Measurements from ENCODE around the gene CACNG3.
"Not testable (repeated sequence)": the region's sequence is repeated elsewhere in the genome, so short reads cannot be mapped to it uniquely, and the experiment has no call there.

Gene CACNG3

GRCh38 chr16:24322106-24322505 lies 66.0 kb downstream of the CACNG3 start:
- H3K27ac ChIP-seq = no peak overlapping the region
- H3K4me3 ChIP-seq = no peak overlapping the region

DNA sequence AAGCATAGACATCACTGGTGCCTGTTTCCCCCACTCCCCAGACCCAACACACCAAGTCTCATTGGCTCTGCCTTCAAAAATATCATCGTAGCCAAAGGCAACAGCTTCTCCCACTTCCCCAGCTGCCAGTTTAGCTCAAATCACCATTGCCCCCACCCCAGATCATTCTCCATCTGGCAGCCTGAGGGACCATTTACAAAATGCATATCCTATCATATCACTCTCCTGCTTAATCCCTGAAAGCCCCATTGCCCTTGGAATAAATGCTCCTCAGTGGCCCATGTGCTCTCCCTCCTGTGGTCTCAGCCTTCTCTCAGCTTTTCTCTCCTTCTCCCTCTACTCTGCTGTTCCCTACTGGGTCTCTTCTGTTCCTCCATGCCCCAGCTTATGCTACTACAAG lies 68.3 kb downstream of the CACNG3 start:
- no peak overlapping the region for H3K27ac ChIP-seq
- H3K4me3 ChIP-seq = no peak overlapping the region

DNA sequence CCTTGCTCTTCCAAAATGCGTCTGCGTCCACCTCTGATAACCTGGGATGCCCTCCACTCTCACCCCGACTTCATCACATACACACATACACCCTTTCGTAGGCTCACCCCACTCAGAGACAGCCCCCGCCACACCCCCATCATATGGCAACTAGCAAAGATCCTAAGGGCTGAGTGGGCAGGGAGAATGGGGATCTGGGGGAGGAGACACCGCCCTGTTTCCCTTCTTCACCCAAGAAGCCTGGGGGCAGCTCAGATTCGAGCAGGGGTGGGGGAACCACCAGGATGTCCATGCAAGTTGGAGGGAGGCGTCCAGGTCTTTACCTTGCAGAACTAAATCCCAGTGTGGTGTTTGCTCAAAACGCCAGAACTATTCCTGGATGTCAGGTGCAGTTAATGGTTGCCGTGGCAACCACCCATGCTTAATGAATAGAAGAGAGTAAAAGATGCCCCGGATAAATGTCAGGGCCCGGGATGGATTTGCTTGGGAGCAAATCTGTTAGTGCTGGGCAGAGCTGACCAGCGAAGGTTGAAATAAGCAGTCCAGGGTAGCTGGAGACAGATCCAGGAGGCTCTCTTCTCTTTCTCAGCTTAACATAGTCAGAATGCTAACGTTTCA lies 72.8 kb downstream of the CACNG3 start:
- no peak overlapping the region for H3K27ac ChIP-seq
- H3K4me3 ChIP-seq = no peak overlapping the region

- no peak overlapping the region for H3K4me3 ChIP-seq
- no peak overlapping the region for H3K27ac ChIP-seq
Observed at GRCh38 chr16:24332178-24332577, 76.0 kb downstream of the CACNG3 start.

GRCh38 chr16:24332582-24333090 lies 76.5 kb downstream of the CACNG3 start:
- H3K27ac ChIP-seq = no peak overlapping the region

DNA sequence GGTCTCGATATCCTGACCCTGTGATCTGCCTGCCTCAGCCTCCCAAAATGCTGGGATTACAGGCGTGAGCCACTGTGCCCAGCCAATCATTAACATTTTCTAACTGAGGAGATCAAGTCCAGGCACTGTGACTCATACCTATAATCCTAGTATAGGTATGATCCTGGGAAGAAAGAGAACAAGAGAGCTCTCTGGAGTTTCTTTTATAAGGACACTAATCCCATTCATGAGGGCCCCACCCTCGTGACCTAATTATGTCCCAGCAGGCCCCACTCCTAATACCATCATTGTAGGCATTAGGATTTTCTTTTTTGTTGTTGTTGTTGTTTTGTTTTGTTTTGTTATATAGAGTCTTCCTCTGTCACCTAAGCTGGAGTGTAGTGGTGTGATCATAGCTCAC lies 80.4 kb downstream of the CACNG3 start:
- Histone ChIP-seq H3K27ac (no peak overlapping the region), H3K4me3 (no peak overlapping the region)

More at GRCh38 chr16:24332582-24333090, 76.5 kb downstream of the CACNG3 start:
- H3K4me3 ChIP-seq = no peak overlapping the region

DNA sequence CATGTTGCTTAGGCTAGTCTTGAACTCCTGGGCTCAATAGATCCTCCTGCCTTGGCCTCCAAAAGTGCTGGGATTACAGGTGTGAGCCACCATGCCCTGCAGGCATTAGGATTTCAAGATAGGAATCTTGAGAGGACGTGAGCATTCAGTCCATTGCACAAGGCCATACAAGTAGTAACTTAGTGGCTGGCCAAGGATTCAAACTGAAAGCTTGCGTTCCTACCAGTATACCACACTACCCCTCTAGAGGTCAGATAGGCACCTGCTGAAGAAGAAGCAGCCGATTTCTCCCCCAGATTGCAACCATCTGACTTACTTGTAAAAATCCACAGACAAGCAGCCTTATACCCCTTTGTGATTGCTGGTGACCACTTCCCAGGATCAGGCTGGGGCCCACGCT lies 80.9 kb downstream of the CACNG3 start:
- Histone ChIP-seq H3K4me3 (no peak overlapping the region), H3K27ac (no peak overlapping the region)

DNA sequence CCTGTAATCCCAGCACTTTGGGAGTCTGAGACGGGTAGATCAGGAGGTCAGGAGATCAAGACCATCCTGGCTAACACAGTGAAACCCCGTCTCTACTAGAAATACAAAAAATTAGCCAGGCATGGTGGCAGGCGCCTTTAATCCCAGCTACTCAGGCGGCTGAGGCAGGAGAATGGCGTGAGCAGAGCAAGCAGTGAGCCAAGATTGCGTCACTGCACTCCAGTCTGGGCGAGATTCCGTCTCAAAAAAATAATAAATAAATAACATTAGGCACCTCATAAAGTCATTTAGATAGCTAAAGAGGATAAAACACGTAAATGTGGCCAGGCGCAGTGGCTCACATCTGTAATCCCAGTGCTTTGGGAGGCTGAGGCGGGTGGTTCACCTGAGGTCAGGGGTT lies 87.7 kb downstream of the CACNG3 start:
- H3K4me3 ChIP-seq, H3K27ac ChIP-seq: not testable (repeated sequence)

GRCh38 chr16:24344784-24345183 lies 88.6 kb downstream of the CACNG3 start:
- Histone ChIP-seq H3K27ac (no peak overlapping the region), H3K4me3 (no peak overlapping the region)

GRCh38 chr16:24345704-24346103 lies 89.6 kb downstream of the CACNG3 start:
- no peak overlapping the region for H3K27ac ChIP-seq
- no peak overlapping the region for H3K4me3 ChIP-seq

- Histone ChIP-seq H3K27ac (no peak overlapping the region), H3K4me3 (no peak overlapping the region)
Observed at GRCh38 chr16:24346734-24347133, 90.6 kb downstream of the CACNG3 start.

DNA sequence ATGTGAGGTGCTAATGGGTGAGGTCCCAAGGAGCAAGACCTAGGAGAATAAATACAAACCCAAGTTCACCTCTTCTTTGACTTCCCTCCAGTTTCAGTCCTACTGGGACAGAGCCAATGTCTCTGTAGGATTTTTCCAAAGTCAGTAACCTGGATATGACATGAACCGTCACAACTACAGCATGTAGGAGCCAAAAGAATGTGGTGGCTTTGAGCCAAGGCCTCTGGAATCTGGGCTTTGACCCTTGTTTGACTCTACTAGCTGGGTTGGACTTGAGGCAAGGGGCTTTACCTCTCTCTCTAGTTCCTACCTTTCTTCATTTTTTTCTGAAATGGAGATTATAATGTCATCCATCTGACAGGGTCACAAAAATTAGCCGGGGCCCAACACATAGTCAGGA lies 91.4 kb downstream of the CACNG3 start:
- H3K4me3 ChIP-seq = no peak overlapping the region
- no peak overlapping the region for H3K27ac ChIP-seq

GRCh38 chr16:24348545-24349290 lies 92.6 kb downstream of the CACNG3 start:
- Histone ChIP-seq H3K27ac (no peak overlapping the region), H3K4me3 (no peak overlapping the region)

DNA sequence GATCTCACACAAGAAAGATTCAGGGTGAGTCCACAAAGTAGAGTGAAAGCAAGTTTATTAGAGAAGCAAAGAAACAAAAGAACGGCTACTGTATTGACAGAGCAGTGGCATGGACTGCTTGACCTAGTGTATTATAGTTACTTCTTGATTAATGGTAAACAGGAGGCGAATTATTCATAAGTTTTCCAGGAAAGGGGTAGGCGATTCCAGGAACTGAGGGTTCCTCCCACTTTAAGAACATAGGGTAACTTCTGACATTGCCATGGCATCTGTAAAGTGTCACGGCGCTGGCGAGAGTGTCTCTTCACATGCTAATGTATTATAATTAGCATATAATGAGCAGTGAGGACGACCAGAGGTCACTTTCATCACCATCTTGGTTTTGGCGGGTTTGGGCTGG lies 93.2 kb downstream of the CACNG3 start:
- no peak overlapping the region for H3K27ac ChIP-seq
- H3K4me3 ChIP-seq = no peak overlapping the region

DNA sequence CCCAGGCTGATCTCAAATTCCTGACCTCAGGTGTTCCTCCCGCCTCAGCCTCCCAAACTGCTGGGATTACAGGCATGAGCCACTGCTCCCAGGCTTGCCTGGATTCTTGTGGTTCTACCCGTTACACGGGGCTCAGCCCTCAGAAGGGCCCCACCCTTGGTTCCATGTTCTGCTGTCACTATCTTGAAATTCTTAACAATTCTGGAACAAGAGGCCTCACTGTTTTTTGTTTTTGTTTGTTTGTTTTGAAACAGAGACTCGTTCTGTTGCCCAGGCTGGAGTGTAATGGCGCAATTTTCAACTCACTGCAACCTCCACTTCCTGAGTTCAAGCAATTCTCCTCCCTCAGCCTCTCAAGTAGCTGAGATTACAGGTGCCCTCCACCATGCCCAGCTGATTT lies 96.6 kb downstream of the CACNG3 start:
- Histone ChIP-seq H3K27ac (no peak overlapping the region), H3K4me3 (no peak overlapping the region)

DNA sequence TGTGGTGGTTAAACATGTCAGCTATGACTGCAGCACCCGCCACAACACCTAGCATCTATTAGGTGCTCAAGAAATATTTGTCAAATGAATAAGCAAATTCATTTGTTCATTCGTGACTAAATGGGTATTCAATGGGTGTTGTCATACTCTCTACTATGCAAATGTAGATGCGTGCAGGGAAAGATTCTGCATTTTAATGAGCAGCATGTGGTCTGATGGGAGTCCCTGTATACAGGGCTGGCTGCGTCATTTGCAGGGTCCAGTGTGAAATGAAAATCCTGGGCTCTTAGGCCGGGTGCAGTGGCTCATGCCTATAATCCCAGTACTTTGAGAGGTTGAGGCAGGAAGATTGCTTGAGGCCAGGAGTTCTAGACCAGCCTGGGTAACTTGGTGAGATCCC lies 97.5 kb downstream of the CACNG3 start:
- Histone ChIP-seq H3K4me3 (no peak overlapping the region), H3K27ac (no peak overlapping the region)

DNA sequence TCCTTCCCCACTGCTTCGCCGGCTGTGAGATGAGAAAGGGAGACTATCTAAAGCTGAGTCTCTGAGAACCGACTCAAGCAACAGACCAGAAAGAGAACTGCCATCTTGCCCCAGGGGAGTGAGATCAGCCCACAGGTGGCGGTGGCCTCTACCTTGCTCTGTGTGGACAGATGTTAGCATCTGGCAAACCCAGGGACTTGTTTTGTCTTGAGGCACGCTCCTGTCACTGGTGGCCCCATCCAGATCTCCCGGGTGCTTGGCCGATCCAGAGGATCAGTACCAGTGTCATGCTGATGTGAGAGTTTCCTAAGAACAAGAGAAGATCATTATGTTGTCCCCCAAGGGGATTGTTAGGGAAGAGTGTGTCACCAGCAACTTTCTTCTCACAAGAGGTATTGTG lies 101.4 kb downstream of the CACNG3 start:
- Histone ChIP-seq H3K4me3 (no peak overlapping the region), H3K27ac (no peak overlapping the region)

GRCh38 chr16:24358117-24358516 lies 102.0 kb downstream of the CACNG3 start:
- Histone ChIP-seq H3K27ac (no peak overlapping the region), H3K4me3 (no peak overlapping the region)

- Histone ChIP-seq H3K4me3 (no peak overlapping the region), H3K27ac (no peak overlapping the region)
Observed at GRCh38 chr16:24359490-24359889, 103.4 kb downstream of the CACNG3 start.

- Histone ChIP-seq H3K27ac (no peak overlapping the region), H3K4me3 (no peak overlapping the region)
Observed at GRCh38 chr16:24360936-24361335, 104.8 kb downstream of the CACNG3 start.

- no peak overlapping the region for H3K4me3 ChIP-seq
- H3K27ac ChIP-seq = no peak overlapping the region
Observed at GRCh38 chr16:24364596-24364995, 108.5 kb downstream of the CACNG3 start.
